ENCODE data around the gene TSPAN10.

The TSPAN10 gene

DNA sequence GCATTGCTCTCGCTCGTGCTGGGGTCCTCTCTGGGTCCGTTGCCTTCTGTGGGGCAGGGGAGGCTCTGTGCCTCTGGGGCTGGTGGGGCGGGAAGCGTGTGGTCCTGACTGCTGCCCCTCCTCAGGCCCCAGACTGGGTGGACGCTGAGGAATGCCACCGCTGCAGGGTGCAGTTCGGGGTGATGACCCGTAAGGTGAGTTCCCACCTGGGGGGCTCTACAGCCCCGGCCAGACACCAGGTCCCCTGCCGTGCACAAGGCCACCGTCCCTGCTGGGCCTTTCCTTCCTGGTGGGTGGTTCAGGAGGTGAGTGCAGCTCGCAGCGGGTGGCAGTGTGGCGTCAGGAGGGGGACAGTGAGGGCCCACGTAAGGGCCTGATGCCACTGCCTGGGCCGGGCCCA is 53.6 kb downstream of the TSPAN10 start:
- no peak for DNase-seq

DNA sequence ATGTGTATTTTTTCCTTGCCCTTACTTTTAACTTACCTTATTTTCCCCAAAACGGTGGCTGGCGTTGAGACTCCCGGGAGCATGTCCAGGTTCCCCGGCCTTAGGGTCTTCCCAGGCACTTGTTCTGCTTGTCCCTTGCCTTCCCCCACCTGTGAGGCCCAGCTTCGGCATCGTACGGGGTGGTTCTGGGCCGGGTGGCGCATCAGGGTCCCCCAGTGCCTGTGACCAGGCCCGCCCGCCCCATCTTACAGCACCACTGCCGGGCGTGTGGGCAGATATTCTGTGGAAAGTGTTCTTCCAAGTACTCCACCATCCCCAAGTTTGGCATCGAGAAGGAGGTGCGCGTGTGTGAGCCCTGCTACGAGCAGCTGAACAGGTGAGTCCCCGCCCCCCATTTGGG is 54.2 kb downstream of the TSPAN10 start:
- DNase-seq, result no peak

DNA sequence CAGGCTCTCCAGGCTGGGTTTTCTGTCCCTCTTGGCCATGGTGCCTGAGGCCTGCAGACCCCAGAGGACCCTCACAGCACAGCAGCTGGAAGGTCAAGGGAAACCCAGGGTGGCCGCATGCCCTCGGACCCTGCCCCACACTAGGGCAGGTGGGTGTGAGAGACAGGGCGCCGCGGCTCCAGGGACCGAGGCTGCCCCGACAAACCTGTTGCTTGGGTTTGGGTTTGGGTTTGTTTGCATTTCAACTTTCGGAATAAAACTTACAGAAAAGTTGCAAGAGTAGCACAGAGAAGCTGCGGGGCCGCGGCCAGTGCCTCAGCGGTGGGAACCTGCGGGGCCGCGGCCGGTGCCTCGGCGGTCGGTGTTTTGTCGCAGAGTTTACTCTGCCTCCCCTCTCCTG is 54.6 kb downstream of the TSPAN10 start:
- no peak for DNase-seq

DNA sequence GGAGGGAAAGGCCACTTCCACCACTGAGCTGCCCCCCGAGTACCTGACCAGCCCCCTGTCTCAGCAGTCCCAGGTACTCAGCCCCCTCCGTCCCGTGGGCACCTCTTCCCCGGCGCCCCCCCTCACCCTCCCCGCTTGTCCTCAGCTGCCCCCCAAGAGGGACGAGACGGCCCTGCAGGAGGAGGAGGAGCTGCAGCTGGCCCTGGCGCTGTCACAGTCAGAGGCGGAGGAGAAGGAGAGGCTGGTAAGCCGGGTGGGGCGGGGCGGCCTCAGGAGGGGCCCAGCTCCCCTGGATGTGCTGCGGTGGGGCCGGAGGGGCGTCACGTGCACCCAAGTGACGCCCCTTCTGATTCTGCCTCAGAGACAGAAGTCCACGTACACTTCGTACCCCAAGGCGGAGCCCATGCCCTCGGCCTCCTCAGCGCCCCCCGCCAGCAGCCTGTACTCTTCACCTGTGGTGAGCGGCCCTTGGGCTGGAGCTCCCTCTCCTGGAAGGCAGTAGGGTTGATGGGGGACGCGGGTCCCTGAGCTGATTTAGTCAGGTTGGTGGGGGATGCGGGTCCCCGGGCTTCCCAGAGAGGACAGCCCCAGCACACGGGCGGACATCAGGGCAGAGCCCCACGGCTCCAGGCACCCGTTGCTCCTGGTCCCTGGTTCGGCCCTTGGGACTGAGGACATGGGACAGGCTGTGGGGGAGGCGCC is 56.7 kb downstream of the TSPAN10 start:
- no peak for DNase-seq

DNA sequence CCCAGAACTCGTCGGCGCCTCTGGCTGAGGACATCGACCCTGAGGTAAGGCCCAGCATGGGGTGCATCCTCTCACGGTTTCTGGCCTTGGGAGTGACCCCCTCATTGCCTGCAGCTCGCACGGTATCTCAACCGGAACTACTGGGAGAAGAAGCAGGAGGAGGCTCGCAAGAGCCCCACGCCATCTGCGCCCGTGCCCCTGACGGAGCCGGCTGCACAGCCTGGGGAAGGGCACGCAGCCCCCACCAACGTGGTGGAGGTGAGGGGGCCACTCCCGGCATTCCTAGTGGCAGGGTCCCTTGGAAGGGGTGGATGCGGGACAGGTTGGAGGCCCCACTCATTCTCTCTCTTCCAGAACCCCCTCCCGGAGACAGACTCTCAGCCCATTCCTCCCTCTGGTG is 57.8 kb downstream of the TSPAN10 start:
- DNase-seq, result no peak

DNA sequence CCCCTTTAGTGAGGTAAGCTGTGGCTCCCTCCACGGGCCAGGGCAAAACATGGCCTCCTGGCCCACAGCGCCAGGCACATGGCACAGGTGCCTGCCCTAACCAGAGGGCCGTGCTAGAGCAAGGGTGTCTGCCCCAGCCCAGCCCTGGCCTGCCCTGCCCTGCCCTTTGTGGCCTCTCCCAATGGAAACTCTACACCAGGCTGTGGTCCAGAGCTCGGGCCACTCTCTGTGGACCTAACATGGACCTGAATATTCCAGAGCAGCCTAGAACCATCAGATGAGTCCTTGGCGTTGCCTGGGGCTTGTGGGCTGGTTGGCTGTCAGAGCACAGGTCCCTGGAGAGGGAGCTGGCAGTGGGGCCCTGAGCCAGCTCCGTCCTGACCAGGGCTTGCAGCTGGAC is 58.2 kb downstream of the TSPAN10 start:
- DNase-seq, result no peak

DNA sequence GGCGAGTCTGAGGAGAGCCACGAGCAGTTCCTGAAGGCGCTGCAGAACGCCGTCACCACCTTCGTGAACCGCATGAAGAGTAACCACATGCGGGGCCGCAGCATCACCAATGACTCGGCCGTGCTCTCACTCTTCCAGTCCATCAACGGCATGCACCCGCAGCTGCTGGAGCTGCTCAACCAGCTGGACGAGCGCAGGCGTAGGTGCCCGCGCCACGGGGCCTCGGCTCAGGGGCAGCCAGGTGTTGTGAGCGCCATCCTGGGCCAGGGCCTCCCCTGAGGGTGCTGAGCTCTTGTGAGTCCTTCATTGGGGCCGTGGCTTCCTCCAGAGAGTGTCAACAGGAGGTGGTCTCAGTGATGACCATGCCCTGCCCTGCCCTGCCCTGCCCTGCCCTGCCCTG is 58.8 kb downstream of the TSPAN10 start:
- DNase-seq, result no peak

DNA sequence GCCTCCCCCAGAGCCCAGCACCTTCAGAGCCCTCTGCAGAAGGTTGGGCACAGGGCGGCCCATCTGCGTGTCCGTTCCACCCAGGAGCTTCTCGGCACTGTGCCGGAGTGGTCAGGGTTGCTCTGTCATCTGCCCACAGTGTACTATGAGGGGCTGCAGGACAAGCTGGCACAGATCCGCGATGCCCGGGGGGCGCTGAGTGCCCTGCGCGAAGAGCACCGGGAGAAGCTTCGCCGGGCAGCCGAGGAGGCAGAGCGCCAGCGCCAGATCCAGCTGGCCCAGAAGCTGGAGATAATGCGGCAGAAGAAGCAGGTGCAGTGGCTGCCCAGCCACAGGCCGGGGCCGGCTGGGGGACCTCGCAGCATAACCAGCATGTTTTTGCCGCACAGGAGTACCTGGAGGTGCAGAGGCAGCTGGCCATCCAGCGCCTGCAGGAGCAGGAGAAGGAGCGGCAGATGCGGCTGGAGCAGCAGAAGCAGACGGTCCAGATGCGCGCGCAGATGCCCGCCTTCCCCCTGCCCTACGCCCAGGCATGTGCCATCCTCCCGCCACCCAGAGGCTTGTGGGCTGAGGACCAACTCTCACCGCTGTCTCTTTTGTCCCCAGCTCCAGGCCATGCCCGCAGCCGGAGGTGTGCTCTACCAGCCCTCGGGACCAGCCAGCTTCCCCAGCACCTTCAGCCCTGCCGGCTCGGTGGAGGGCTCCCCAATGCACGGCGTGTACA is 59.4 kb downstream of the TSPAN10 start:
- DNase-seq, result no peak

DNA sequence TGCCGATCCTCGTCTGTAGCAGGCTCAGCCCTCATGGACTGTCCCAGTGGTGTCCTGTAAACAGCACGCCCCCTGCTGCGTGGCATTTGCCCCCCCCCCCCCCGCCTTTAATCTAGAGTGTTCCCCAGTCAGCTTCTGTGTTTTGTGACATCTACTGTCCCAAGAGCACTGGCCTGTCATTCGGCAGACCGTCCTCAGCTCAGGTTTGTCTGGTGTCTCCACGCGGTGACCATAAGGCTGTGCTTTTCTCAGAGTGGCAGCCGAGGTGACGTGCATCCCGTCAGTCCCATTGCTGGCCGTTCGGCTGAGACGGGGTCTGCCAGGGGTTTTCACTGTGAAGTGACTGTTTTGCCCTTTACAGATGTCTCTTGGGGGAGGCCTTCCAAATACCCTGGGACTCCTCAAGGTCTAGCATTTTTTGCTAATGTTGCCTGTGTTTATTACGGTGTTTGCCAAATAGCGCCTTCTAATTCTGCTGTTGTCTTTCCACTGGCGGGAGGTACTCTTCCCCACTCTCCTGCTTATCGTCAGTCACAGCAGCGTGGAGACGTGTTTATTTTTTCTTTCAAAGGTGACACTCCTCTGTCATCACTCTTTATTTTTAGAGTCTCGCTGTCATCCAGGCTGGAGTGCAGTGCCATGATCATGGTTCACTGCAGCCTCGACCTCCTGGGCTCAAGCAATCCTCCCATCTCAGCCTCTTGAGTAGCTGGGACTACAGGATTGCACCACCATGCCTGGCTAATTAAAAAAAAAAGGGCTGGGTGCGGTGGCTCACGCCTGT is 60.5 kb downstream of the TSPAN10 start:
- no peak for DNase-seq

Data from activated CD4-positive, alpha-beta T cell treated with anti-CD3 and anti-CD28 coated beads, Interleukin-10, Interleukin-2, amounts not matched to agents 100 ng/mL and 50 ng/mL, durations not matched to agents 16 hours and 8 hours (primary cell).